Peyer's patch (tissue), 4 donors: Measurements from ENCODE around the gene MGARP.

Source experiments
- POLR2A ChIP-seq, 2 donors: fragments of 450-650 bp; IDR thresholded peaks; one replicate each; pipeline ENCODE4 v1.5.1; 2017; ENCODE audit warnings: antibody characterized with exemption in 2 of 2, mild to moderate bottlenecking in 2 of 2, moderate library complexity in 2 of 2
- TF ChIP-seq, protein P1 (sequence below), 6 experiments: fragments of 450-650 bp in 4 of 6; fragments of 200-600 bp in 2 of 6; sonication (generic) in 1 of 6; IDR thresholded peaks; one replicate each; pipeline ENCODE4 v1.5.1; 2017 to 2019; ENCODE audit warnings: antibody characterized with exemption in 6 of 6, mild to moderate bottlenecking in 3 of 6, moderate library complexity in 1 of 6

DNA sequence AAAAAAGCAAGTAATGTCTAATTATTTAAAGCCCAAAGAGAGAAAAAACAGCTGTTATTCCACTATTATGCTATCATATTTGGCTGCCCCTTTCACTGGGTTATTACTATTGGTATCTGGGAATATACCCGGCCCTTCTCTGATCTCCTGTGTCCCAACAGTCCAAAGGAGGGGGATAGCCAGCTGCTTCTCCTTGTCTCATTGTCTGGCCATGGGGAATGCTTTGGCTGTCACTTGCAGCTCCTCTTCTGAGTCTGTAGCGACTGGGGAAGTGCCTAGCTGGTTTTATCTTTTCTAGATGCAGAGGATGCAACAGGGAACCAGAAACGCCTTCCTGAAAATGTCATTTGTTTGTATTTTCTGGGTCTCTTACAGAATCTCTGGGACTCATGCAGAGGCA lies 33.9 kb downstream of the MGARP start:
- TF ChIP-seq POLR2A (IDR thresholded peaks at IDR 0.05) = no peak
- TF ChIP-seq, protein P1, sequence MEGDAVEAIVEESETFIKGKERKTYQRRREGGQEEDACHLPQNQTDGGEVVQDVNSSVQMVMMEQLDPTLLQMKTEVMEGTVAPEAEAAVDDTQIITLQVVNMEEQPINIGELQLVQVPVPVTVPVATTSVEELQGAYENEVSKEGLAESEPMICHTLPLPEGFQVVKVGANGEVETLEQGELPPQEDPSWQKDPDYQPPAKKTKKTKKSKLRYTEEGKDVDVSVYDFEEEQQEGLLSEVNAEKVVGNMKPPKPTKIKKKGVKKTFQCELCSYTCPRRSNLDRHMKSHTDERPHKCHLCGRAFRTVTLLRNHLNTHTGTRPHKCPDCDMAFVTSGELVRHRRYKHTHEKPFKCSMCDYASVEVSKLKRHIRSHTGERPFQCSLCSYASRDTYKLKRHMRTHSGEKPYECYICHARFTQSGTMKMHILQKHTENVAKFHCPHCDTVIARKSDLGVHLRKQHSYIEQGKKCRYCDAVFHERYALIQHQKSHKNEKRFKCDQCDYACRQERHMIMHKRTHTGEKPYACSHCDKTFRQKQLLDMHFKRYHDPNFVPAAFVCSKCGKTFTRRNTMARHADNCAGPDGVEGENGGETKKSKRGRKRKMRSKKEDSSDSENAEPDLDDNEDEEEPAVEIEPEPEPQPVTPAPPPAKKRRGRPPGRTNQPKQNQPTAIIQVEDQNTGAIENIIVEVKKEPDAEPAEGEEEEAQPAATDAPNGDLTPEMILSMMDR (IDR thresholded peaks at IDR 0.05) = no peak
